ENCODE measurements around the gene CISH.

CISH gene

GRCh38 chr3:50612970-50613846 lies 1.6 kb upstream of the CISH start:
- POLR2A ChIA-PET: no interaction called here
- no peak for DNase-seq (ENCODE audit: extremely low spot score)
- CTCF ChIA-PET: interaction anchor here (0.7 to 17.5 kb wide), 19 partner anchors 10 to 765 kb away, joined by 3 to 419 read pairs (median 7); partner anchors contain the start of genes C3orf18, CYB561D2, HEMK1 and NPRL2
- TF ChIP-seq, protein P1, sequence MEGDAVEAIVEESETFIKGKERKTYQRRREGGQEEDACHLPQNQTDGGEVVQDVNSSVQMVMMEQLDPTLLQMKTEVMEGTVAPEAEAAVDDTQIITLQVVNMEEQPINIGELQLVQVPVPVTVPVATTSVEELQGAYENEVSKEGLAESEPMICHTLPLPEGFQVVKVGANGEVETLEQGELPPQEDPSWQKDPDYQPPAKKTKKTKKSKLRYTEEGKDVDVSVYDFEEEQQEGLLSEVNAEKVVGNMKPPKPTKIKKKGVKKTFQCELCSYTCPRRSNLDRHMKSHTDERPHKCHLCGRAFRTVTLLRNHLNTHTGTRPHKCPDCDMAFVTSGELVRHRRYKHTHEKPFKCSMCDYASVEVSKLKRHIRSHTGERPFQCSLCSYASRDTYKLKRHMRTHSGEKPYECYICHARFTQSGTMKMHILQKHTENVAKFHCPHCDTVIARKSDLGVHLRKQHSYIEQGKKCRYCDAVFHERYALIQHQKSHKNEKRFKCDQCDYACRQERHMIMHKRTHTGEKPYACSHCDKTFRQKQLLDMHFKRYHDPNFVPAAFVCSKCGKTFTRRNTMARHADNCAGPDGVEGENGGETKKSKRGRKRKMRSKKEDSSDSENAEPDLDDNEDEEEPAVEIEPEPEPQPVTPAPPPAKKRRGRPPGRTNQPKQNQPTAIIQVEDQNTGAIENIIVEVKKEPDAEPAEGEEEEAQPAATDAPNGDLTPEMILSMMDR (IDR thresholded peaks at IDR 0.05; ENCODE audit: control extremely low read depth, extremely low read depth, low read depth, missing control alignments): no peak

- no peak for DNase-seq (ENCODE audit: extremely low spot score)
- CTCF ChIA-PET: interaction anchor here (1.1 to 17.5 kb wide), 16 partner anchors 9 to 758 kb away, joined by 3 to 419 read pairs (median 8); partner anchors contain the start of genes C3orf18, CYB561D2, HEMK1 and NPRL2
- TF ChIP-seq, protein P1 (IDR thresholded peaks at IDR 0.05; ENCODE audit: control extremely low read depth, extremely low read depth, low read depth, missing control alignments): no peak
- POLR2A ChIA-PET: interaction anchor here (0.8 to 1.3 kb wide), 4 partner anchors 21 to 773 kb away, joined by 3 to 7 read pairs (median 4); partner anchors contain the start of genes HEMK1 and MANF
These were observed 784 bp upstream of the CISH start for GRCh38 chr3:50612234-50612882.

DNA sequence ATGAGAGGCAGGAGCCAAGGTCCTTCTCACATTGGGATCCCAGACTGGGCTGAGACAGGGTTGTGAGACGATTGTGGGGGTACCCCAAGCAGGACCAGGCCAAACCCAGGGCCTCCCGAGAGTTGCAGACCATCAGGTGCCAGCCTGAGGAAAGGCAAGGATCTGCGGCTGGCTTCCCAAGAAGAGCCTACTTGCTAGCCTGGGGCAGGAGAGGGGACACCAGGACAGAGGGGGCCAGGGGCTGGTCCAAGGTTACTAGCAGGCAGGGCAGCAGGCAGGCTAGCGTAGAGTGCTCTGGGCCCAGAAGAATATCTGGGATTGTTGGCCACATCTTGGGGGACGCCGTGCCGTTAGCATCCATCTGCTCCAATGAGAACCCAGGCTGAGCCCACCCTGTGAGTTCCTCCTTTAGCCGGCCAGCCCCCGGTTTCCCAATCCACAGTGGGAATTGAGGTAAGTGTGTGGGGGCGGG lies 546 bp downstream of the CISH start:
- DNase-seq (ENCODE audit: extremely low spot score): no peak
- ChIA-PET CTCF (interaction anchor here (1.1 to 17.5 kb wide), 9 partner anchors 9 to 759 kb away, joined by 3 to 419 read pairs (median 77); partner anchors contain the start of genes C3orf18 and HEMK1), POLR2A (interaction anchor here (1.2 to 1.4 kb wide), 3 partner anchors 20 to 42 kb away, joined by 3 to 7 read pairs (median 4); partner anchors contain the start of gene HEMK1)
- TF ChIP-seq, protein P1 (IDR thresholded peaks at IDR 0.05; ENCODE audit: control extremely low read depth, extremely low read depth, low read depth, missing control alignments): no peak

GRCh38 chr3:50610181-50610971 lies 1.2 kb downstream of the CISH start:
- ChIA-PET CTCF (interaction anchor here (1.4 to 17.5 kb wide), 8 partner anchors 8 to 68 kb away, joined by 3 to 419 read pairs (median 124); partner anchors contain the start of genes C3orf18 and HEMK1), POLR2A (interaction anchor here (1.4 kb wide), 1 partner anchor 20 kb away, joined by 3 read pairs; no protein-coding TSS in a partner anchor)
- no peak for DNase-seq (ENCODE audit: extremely low spot score)
- TF ChIP-seq, protein P1 (IDR thresholded peaks at IDR 0.05; ENCODE audit: control extremely low read depth, extremely low read depth, low read depth, missing control alignments): no peak

DNA sequence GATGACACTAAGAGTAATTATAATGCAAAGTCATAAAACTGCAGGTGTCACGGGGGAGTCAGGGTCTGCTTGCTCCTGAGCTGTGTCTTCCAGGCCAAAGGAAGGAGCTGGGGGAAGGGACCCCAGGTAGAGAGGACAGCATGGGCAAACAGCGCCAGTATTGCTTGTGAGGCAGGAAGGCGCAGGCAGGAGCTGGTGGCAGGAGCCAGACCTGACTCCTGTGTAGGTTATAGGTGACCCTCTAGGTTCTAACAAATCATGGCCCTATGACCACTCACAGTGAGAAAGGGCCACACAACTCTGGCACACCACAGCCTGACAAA lies 1.9 kb downstream of the CISH start:
- CTCF ChIA-PET: interaction anchor here (1.4 to 17.5 kb wide), 7 partner anchors 8 to 68 kb away, joined by 3 to 419 read pairs (median 202); partner anchors contain the start of gene HEMK1
- no peak for DNase-seq (ENCODE audit: extremely low spot score)
- TF ChIP-seq, protein P1 (IDR thresholded peaks at IDR 0.05; ENCODE audit: control extremely low read depth, extremely low read depth, low read depth, missing control alignments): no peak
- POLR2A ChIA-PET: interaction anchor here (1.4 kb wide), 1 partner anchor 19 kb away, joined by 3 read pairs; no protein-coding TSS in a partner anchor

Measured in GM10248 (cell line).